ENCODE data around the gene RBMS2. TPM values are rescaled to one million over a fixed set of nuclear protein-coding genes. Genes with fewer than 3 reads are reported as not detected.
"Not testable (repeated sequence)": the region's sequence is repeated elsewhere in the genome, so short reads cannot be mapped to it uniquely, and the experiment has no call there.

The RBMS2 gene
- total RNA-seq, 1 experiment from 2014 or later, result 9.3 TPM

DNA sequence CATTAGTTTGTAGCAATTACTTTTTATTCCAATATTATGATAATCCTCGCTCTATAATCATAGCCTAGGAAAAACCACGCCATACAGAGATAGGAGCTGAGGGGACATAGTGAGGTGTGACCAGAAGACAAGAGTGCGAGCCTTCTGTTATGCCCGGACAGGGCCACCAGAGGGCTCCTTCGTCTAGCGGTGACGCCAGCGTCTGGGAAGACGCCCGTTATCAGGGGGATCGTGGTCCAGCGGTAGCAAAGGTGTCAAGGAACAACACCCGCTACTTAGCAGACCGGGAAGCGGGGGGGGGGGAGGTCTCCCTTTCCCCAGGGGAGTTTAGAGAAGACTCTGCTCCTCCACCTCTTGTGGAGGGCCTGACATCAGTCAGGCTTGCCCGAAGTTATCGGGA is 24.9 kb upstream of the RBMS2 start:
- H3K27ac ChIP-seq; H3K36me3 ChIP-seq; H3K9me3 ChIP-seq (replicated peaks); H3K4me1 ChIP-seq; H3K4me3 ChIP-seq; H3K27me3 ChIP-seq: not testable (repeated sequence)
- peak; percentile 43 to 45 for DNase-seq

DNA sequence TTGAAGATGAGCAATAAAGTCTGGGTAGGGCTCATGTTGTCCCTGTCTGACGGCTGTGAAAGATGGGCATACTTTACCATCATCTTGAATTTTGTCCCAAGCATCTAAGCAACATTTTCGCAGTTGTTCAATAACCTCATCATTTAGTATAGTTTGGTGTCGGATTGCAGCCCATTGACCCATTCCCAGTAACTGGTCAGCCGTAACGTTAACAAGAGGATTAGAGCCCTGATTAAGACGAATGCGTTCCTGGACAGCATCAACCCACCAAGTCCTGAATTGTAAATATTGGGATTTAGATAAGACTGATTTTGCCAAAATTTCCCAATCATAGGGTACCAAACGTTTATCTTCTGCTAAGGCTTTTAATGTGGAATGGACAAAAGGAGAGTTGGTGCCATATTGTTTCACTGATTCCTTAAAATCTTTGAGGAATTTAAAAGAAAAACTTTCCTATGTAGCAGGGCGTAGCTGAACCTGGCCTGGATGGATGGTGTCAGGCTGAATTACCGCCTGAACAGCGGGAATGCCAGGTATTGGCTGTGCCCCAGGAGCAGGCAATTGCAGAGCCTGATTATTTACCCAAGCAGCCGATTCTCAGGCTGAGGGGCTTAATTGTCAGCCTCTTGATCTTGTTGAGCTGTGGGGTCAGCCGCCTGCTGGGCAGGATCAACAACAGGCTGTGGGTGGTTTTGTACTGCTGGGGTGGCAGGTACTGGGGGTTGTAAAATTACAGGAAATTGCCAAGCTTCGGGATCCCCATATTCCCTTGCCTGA is 23.3 kb upstream of the RBMS2 start:
- peak; percentile 27 to 45 for DNase-seq
- not testable (repeated sequence) for H3K9me3 ChIP-seq (replicated peaks); H3K36me3 ChIP-seq; H3K27ac ChIP-seq; H3K4me1 ChIP-seq; H3K4me3 ChIP-seq; H3K27me3 ChIP-seq

DNA sequence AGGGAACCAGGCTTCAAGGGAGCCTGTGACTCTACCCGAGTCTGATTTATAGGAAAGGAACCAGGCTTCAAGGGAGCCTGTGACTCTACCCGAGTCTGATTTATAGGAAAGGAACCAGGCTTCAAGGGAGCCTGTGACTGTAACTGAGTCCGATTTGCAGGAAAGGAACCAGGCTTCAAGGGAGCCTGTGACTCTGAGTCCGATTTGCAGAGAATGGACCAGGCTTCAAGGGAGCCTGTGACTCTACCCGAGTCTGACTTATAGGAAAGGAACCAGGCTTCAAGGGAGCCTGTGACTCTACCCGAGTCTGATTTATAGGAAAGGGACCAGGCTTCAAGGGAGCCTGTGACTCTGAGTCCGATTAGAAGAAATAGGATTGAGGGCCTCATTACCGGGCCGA is 22.2 kb upstream of the RBMS2 start:
- H3K27me3 ChIP-seq; H3K4me3 ChIP-seq; H3K27ac ChIP-seq; DNase-seq; H3K4me1 ChIP-seq; H3K9me3 ChIP-seq (replicated peaks); H3K36me3 ChIP-seq: not testable (repeated sequence)

DNA sequence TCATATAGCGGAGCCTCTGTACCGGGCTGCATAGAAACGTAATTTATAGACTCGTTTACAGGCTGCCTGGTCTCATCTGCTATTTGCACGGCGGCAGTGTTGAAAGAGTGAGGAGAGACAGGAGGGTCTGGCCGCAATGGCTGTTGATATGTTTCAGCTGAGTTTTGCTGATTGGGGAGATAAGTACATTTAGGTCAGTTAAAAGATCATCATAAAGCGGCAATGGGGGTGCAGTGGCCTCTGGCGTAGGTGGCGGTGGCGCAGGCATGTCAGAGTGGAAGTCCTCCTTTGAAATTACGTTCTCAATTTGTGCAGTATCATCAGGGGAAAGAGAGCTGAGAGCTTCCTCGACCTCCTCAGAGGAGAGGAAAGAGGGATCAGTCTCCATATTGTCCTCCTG is 21.7 kb upstream of the RBMS2 start:
- H3K36me3 ChIP-seq; H3K27me3 ChIP-seq; H3K27ac ChIP-seq; DNase-seq; H3K9me3 ChIP-seq (replicated peaks); H3K4me1 ChIP-seq; H3K4me3 ChIP-seq: not testable (repeated sequence)

DNA sequence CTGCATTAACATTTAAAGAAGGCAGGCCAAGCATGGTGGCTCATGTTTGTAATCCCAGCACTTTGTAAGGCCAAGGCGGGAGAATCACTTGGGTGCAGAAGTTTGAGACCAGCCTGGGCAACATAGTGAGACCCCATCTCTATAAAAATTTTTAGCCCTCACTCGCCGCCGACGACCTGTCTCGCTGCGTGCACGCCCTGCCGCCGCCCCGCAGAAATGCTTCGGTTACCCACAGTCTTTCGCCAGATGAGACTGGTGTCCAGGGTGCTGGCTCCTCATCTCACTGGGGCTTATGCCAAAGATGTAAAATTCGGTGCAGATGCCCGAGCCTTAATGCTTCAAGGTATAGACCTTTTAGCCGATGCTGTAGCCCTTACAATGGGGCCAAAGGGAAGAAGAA is 10.8 kb upstream of the RBMS2 start:
- no peak for DNase-seq
- no peaks in the 10 kb centered on the region for H3K9me3 ChIP-seq (replicated peaks)
- no peaks in the 10 kb centered on the region for H3K4me1 ChIP-seq
- no peak overlapping the region for H3K27ac ChIP-seq
- no peak overlapping the region for H3K4me3 ChIP-seq
- H3K27me3 ChIP-seq, result no peaks in the 10 kb centered on the region
- no peaks in the 10 kb centered on the region for H3K36me3 ChIP-seq

DNA sequence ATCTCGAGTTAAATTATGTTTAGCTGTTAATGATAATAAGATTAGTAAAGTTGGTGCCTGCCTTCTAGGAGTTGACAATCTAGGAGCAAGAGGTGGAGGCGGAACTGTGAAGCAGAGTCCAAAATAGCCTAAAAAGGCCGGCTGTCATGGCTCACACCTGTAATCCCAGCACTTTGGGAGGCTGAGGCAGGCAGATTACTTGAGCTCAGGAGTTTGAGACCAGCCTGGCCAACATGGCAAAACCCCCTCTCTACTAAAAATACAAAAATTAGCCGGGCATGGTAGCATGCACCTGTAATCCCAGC is 7.7 kb upstream of the RBMS2 start:
- H3K27ac ChIP-seq; H3K36me3 ChIP-seq; H3K27me3 ChIP-seq; H3K9me3 ChIP-seq (replicated peaks); H3K4me3 ChIP-seq; DNase-seq; H3K4me1 ChIP-seq: not testable (repeated sequence)

DNA sequence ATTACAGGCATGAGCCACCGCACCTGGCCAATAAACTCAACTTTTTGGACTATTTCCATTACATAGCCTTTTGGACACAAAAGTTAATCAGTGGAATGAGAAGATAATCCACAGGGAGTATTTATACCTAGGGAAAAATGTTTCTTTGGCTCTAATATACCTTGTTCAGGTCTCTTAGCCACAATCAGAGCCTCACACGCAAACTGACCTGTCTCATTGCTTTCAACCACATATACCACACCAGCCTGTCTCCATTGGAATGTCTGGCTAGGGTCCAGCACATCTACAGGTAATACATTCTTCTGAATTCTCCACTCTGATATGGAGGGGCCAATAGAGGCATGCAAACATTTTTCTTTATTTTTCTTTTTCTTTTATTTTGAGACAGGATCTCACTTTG is 3.8 kb upstream of the RBMS2 start:
- Histone ChIP-seq H3K36me3 (no peaks in the 10 kb centered on the region), H3K27ac (no peak overlapping the region), H3K27me3 (no peaks in the 10 kb centered on the region), H3K9me3 (replicated peaks) (no peaks in the 10 kb centered on the region), H3K4me3 (no peak overlapping the region), H3K4me1 (no peaks in the 10 kb centered on the region)
- DNase-seq, result no peak

DNA sequence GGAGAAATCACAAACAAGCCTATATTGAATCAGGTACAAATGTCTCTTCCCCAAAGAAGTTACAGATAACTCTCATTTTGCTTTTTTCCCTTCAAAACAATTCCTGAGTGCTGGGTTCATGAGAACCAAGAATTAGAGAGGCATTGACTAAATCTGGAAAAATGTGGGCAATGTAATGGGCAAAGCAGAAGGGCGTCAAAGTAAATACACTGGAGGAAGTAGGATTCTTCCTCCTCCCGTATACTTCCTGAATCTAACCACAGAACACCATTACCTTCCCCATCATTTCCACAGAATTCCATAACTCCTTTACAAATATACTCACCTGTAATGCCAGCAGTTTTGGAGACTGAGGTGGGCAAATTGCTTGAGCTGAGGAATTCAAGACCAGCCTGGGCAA is 3.0 kb upstream of the RBMS2 start:
- DNase-seq, result no peak
- Histone ChIP-seq H3K27me3 (no peaks in the 10 kb centered on the region), H3K4me3 (no peak overlapping the region), H3K36me3 (no peaks in the 10 kb centered on the region), H3K27ac (no peak overlapping the region), H3K9me3 (replicated peaks) (no peaks in the 10 kb centered on the region), H3K4me1 (peaks cover 3% of the 10 kb centered on the region; the same call in 1 of the 2 replicates)

DNA sequence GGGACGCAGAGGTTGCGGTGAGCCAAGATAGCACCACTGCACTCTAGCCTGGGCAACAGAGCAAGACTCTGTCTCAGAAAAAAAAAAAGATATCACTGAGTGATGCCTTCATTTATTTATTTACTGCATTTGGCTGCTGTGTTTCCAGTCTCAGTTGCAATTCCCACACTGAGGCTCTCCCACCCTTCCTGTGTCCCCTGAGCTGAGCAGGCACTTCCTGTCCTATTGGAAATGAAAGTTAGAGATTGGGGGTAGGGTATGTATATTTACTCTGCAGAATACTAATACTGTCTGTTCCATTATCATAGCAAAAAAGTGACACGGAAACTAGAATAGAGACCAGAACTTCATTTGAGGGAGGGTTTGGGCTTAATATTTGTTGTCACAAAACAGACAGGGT is 1.6 kb upstream of the RBMS2 start:
- Histone ChIP-seq H3K9me3 (replicated peaks) (no peaks in the 10 kb centered on the region), H3K4me1 (peaks cover 3% of the 10 kb centered on the region; the same call in 1 of the 2 replicates), H3K27ac (no peak overlapping the region), H3K4me3 (no peak overlapping the region), H3K36me3 (no peaks in the 10 kb centered on the region), H3K27me3 (no peaks in the 10 kb centered on the region)
- no peak for DNase-seq

DNA sequence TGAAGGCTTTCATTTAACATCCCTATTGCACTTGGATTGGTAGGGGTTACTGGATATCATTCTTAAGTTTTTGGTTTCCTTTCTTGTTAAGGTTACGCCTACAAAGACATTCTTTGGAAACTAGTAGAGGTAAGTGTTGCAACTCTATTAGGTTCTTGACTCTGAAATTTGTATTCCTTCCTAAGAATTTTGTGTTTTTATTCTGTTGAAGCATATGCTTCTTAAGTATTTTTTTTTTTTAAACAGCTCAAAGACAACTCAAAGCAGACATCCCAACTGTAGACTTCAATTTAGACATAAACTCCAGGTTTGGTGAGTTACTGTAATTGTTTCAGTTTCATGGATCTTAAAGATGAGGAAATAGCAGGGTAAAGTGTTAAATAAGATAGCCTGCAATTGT is 1.1 kb upstream of the RBMS2 start:
- Histone ChIP-seq H3K36me3 (no peaks in the 10 kb centered on the region), H3K27me3 (no peaks in the 10 kb centered on the region), H3K27ac (no peak overlapping the region), H3K4me3 (no peak overlapping the region), H3K4me1 (peaks cover 3% of the 10 kb centered on the region; the same call in 1 of the 2 replicates), H3K9me3 (replicated peaks) (no peaks in the 10 kb centered on the region)
- DNase-seq, result no peak

DNA sequence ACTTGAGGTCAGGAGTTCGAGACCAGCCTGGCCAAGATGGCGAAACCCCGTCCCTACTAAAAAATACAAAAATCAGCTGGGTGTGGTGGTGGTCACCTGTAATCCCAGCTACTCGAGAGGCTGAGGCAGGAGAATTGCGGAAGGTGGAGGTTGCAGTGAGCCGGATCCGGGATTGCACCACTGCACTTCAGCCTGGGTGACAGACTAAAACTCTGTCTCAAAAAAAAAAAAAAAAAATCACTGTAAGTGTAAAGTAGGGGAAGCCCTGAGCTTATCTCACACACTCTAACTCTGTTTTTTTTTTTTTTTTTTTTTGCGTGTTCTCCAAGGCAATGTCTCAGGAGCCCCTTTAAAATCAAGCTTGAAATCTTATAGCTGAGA is 421 bp upstream of the RBMS2 start:
- no peaks in the 10 kb centered on the region for H3K36me3 ChIP-seq
- no peaks in the 10 kb centered on the region for H3K9me3 ChIP-seq (replicated peaks)
- no peak for DNase-seq
- peak overlapping the region; percentile 79 for H3K4me3 ChIP-seq
- H3K27ac ChIP-seq, result no peak overlapping the region
- H3K4me1 ChIP-seq, result peaks cover 6% of the 10 kb centered on the region; the same call in 1 of the 2 replicates
- H3K27me3 ChIP-seq, result no peaks in the 10 kb centered on the region

DNA sequence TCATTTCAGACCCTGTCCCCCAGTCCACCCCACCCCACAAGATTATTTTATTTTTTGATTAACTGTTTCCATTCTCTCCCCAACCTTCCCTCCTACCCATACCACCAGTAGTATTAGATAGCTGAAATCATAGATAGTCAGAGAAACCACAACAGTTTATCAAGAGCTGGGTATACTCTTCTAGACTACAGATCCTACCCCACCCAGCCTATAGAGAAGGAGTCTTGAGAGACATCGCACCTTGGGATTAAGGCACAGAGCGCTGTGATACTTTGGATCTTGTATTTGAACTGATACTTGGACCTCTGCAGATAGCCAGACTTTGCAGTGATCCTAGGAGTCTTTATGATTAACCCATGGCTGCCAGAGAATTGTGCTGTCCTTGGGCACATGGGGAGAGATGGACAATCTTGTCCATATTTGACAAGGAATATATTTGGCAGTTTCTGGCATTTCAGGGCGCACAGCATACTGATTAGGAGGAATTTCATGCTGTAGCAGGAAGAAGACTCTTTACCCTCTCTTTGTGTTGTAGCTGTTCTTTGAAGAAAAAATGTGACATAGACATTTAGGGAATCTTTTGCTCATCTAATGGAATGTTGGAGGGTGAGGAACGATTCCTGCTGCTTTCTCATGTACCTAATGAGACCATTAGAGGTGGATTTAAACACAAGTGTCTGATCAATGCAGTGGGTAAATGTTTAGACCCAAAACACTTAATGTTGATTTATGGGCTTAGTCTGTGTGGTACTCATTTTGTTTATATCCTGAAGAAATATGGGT is 982 bp downstream of the RBMS2 start:
- peak overlapping the region; percentile 79 for H3K4me3 ChIP-seq
- no peaks in the 10 kb centered on the region for H3K9me3 ChIP-seq (replicated peaks)
- peak in 1 of 2 experiments; percentile 20 for DNase-seq
- H3K27ac ChIP-seq, result peak overlapping the region; percentile 59
- H3K27me3 ChIP-seq, result no peaks in the 10 kb centered on the region
- no peaks in the 10 kb centered on the region for H3K36me3 ChIP-seq
- H3K4me1 ChIP-seq, result peaks cover 16% of the 10 kb centered on the region

DNA sequence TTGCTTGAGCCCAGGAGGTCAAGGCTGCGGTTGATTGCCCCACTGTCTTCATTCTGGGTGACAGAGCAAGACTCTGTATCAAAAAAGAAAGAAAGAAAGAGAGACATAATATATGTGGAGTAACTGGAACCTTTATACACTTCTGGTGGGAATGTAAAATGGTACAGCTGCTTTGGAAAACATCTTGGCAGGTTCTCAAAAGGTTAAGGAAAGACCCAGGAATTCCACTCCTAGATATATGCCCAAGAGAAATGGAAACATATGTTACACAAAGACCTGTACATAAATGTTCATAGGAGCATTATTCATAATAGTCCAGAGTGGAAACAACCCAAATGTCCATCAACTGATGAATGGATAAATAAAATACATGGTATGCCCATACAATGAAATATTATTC is 7.2 kb downstream of the RBMS2 start:
- H3K27ac ChIP-seq, result no peak overlapping the region
- DNase-seq, result no peak
- no peak overlapping the region for H3K4me3 ChIP-seq
- H3K4me1 ChIP-seq, result peaks cover 19% of the 10 kb centered on the region
- no peaks in the 10 kb centered on the region for H3K9me3 ChIP-seq (replicated peaks)
- no peaks in the 10 kb centered on the region for H3K27me3 ChIP-seq
- no peaks in the 10 kb centered on the region for H3K36me3 ChIP-seq

DNA sequence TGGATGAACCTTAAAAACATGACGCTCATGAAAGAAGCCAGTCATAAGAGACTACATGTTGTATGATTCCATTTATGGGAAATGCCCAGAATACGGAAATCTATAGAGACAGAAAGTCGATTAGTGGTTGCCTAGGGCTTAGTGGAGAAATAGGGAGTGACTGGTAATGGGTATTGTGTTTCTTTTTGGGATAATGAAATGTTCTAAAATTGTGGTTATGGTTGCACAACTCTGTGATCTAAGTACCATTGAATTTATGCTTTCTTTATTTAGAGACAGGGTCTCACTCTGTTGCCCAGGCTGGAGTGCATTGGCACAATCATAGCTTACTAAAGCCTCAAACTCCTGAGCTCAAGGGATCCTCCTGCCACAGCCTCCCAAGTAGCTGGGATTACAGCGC is 8.0 kb downstream of the RBMS2 start:
- Histone ChIP-seq H3K9me3 (replicated peaks) (no peaks in the 10 kb centered on the region), H3K27ac (no peak overlapping the region), H3K27me3 (no peaks in the 10 kb centered on the region), H3K36me3 (no peaks in the 10 kb centered on the region), H3K4me1 (peaks cover 19% of the 10 kb centered on the region), H3K4me3 (no peak overlapping the region)
- DNase-seq, result no peak

DNA sequence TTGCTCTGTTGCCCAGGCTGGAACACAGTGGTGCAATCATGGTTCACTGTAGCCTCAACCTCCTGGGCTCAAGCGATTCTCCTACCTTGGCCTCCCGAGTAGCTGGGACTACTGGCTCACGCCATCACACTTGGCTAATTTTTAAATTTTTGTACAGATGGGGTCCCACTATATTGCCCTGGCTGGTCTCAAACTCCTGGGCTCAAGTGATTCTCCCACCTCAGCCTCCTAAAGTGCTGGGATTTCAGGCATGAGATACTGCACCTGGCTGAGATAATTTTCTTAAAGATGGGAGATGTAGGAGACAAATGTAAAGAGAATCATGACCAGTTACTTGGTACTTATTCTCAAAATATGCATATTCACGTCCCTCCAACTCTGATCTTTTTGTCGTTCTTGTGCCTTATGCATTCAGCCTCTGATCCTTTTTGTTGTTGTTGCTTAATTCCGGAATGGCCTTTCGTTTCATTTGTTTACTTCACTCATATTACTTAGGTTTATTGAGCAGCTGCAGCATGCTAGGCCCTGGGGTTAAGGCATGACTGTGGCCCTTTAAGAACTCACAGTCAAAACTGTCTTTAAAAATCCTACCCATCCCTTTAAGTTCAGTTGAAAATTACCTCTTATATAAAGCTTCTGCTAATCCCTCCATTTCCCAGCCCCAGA is 8.9 kb downstream of the RBMS2 start:
- no peaks in the 10 kb centered on the region for H3K36me3 ChIP-seq
- no peaks in the 10 kb centered on the region for H3K27me3 ChIP-seq
- no peak overlapping the region for H3K4me3 ChIP-seq
- peaks cover 19% of the 10 kb centered on the region for H3K4me1 ChIP-seq
- no peak for DNase-seq
- no peaks in the 10 kb centered on the region for H3K9me3 ChIP-seq (replicated peaks)
- no peak overlapping the region for H3K27ac ChIP-seq
